H1 (cell line): ENCODE data around the gene LEPR. TPM values are rescaled to one million over a fixed set of nuclear protein-coding genes. Genes with fewer than 3 reads are reported as not detected.

Experiments used
- HDAC2 ChIP-seq, 2 experiments: fragments of 300-600 bp in 1 of 2; sonication (generic) in 1 of 2; IDR thresholded peaks; 2 replicates each; pipeline ENCODE4 v1.6.1; 2011 to 2012; ENCODE audit warnings: low read depth in 2 of 2, low read length in 2 of 2, mild to moderate bottlenecking in 2 of 2, moderate library complexity in 2 of 2, borderline replicate concordance in 1 of 2, inconsistent platforms in 1 of 2
- polyA plus RNA-seq, 7 experiments: library from polyadenylated mRNA; depleted of rRNA in 3 of 7; stranded (reverse) in 5 of 7; unstranded in 2 of 7; fragments of >200 nt in 5 of 7; fragments of 200-250 nt in 2 of 7; gene quantifications; 1 replicate in 5 of 7; 2 replicates in 1 of 7; 4 replicates in 1 of 7; pipeline versions ENCODE4 v1.2.1 to v1.2.3, GENCODE V29; 2011 to 2013; ENCODE audit warnings: missing spikeins in 2 of 7, mixed read lengths in 2 of 7
- total RNA-seq: library from RNA; stranded (reverse); fragmentation: NEBNext Ultra II Directional; extraction: Animal tissue kit (Norgen Biotek cat#: 25700); gene quantifications from 2 replicates; pipeline ENCODE4 v1.2.1, GENCODE V29; 2021

Gene LEPR
- total and polyA plus RNA-seq, 2 of the 8 experiments (the other 6 are each of a cell fraction or from before 2014, with no cell fraction given), result 1.3 to 3.9 TPM

DNA sequence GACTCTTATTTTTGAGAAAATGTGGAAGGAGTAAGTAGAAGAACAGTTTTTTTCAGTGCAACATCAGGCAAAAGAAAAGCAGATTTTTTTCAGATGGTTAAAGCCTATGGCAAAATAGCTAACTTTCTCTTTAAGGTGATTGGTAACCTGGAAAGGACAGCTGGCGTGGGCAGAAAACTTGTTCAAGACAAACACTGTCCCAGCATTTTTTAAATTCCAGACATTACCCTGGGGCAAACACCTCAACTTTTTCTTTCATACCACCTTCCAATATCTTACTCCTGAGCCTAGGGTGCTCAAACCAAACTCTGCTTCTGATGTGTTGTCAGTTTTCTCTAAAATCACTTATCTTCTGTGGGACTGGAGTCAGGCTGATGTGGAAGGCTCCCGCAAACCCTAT is 2.7 kb upstream of the LEPR start (continued):
- TF ChIP-seq HDAC2 (IDR thresholded peaks at IDR 0.05; ENCODE audit: borderline replicate concordance in 1 of 2, low read depth in 2 of 2, low read length in 2 of 2), result no peak
